Activated naive CD4-positive, alpha-beta T cell treated with anti-CD3 and anti-CD28 coated beads, Interleukin-2, amount 10 ng/mL, durations not matched to agents 7 days and 5 days (primary cell): Measurements from ENCODE around the gene ATRX.
"Not testable (repeated sequence)": the region's sequence is repeated elsewhere in the genome, so short reads cannot be mapped to it uniquely, and the experiment has no call there.

Experiments
- CTCF ChIA-PET: fragments of 350-600 bp; sonication (Branson Sonifier 250); formaldehyde crosslinking; loops from one replicate; lab custom pipeline; 2021; ENCODE audit warnings: antibody characterized with exemption; lab: Charles Lee
- DNase-seq: peaks from one replicate; pipeline ENCODE4 v3.0.0-alpha.2; 2020
- H3K27ac Mint-ChIP-seq: one replicate; pipeline ENCODE4 v1.8.0; 2021; ENCODE audit warnings: mild to moderate bottlenecking, moderate library complexity, mixed read lengths
- H3K27me3 Mint-ChIP-seq: one replicate; pipeline ENCODE4 v1.8.0; 2021; ENCODE audit warnings: mild to moderate bottlenecking, mixed read lengths
- H3K36me3 Mint-ChIP-seq: one replicate; pipeline ENCODE4 v1.8.0; 2021; ENCODE audit warnings: mixed read lengths
- H3K4me1 Mint-ChIP-seq: one replicate; pipeline ENCODE4 v1.8.0; 2021; ENCODE audit warnings: mixed read lengths
- H3K4me3 Mint-ChIP-seq: one replicate; pipeline ENCODE4 v1.8.0; 2021; ENCODE audit warnings: mild to moderate bottlenecking, moderate library complexity, mixed read lengths
- H3K9me3 Mint-ChIP-seq: one replicate; pipeline ENCODE4 v1.8.0; 2021; ENCODE audit warnings: mixed read lengths

ATRX gene

GRCh38 chrX:77527233-77528001 lies 258.6 kb downstream of the ATRX start:
- CTCF ChIA-PET: no interaction called here
- H3K4me1 Mint-ChIP-seq: peaks cover 3% of the 10 kb centered on the region
- peaks cover 43% of the 10 kb centered on the region for H3K36me3 Mint-ChIP-seq
- H3K27ac Mint-ChIP-seq: no peak overlapping the region
- H3K4me3 Mint-ChIP-seq: no peak overlapping the region
- peaks cover 10% of the 10 kb centered on the region for H3K9me3 Mint-ChIP-seq
- no peaks in the 10 kb centered on the region for H3K27me3 Mint-ChIP-seq
- no peak for DNase-seq

GRCh38 chrX:77519765-77520164 lies 266.3 kb downstream of the ATRX start:
- peaks cover 57% of the 10 kb centered on the region for H3K36me3 Mint-ChIP-seq
- no peak overlapping the region for H3K4me3 Mint-ChIP-seq
- H3K27ac Mint-ChIP-seq: no peak overlapping the region
- H3K27me3 Mint-ChIP-seq: no peaks in the 10 kb centered on the region
- peaks cover 2% of the 10 kb centered on the region for H3K9me3 Mint-ChIP-seq
- CTCF ChIA-PET: no interaction called here
- no peak for DNase-seq
- H3K4me1 Mint-ChIP-seq: no peaks in the 10 kb centered on the region

DNA sequence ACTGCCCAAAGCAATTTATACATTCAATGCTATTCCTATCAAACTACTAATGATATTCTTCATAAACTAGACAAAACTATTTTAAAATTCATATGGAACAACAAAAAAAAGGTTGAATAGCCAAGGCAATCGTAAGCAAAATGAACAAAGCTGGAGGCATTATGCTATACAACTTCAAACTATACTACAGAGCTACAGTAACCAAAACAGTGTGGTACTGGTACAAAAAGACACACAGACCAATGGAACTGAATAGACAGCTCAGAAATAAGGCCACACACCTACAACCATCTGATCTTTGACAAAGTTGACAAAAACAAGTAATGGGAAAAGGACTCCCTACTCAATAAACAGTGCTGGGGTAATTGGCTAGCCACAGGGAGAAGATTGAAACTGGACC lies 271.8 kb downstream of the ATRX start:
- H3K4me1 Mint-ChIP-seq: no peaks in the 10 kb centered on the region
- no peaks in the 10 kb centered on the region for H3K27me3 Mint-ChIP-seq
- H3K4me3 Mint-ChIP-seq: no peak overlapping the region
- no peak overlapping the region for H3K27ac Mint-ChIP-seq
- peaks cover 4% of the 10 kb centered on the region for H3K9me3 Mint-ChIP-seq
- CTCF ChIA-PET: no interaction called here
- DNase-seq: no peak
- peaks cover 74% of the 10 kb centered on the region for H3K36me3 Mint-ChIP-seq

- H3K9me3 Mint-ChIP-seq: peaks cover 4% of the 10 kb centered on the region
- no peak overlapping the region for H3K27ac Mint-ChIP-seq
- H3K4me1 Mint-ChIP-seq: no peaks in the 10 kb centered on the region
- CTCF ChIA-PET: no interaction called here
- no peaks in the 10 kb centered on the region for H3K27me3 Mint-ChIP-seq
- H3K36me3 Mint-ChIP-seq: peaks cover 52% of the 10 kb centered on the region
- no peak overlapping the region for H3K4me3 Mint-ChIP-seq
- no peak for DNase-seq
These were observed 276.0 kb downstream of the ATRX start for GRCh38 chrX:77510007-77510406.

- H3K27me3 Mint-ChIP-seq: no peaks in the 10 kb centered on the region
- no peak for DNase-seq
- no peaks in the 10 kb centered on the region for H3K9me3 Mint-ChIP-seq
- H3K4me1 Mint-ChIP-seq: no peaks in the 10 kb centered on the region
- CTCF ChIA-PET: no interaction called here
- H3K27ac Mint-ChIP-seq: no peak overlapping the region
- peaks cover 17% of the 10 kb centered on the region for H3K36me3 Mint-ChIP-seq
- no peak overlapping the region for H3K4me3 Mint-ChIP-seq
These were observed 280.8 kb downstream of the ATRX start for GRCh38 chrX:77505227-77505626.

DNA sequence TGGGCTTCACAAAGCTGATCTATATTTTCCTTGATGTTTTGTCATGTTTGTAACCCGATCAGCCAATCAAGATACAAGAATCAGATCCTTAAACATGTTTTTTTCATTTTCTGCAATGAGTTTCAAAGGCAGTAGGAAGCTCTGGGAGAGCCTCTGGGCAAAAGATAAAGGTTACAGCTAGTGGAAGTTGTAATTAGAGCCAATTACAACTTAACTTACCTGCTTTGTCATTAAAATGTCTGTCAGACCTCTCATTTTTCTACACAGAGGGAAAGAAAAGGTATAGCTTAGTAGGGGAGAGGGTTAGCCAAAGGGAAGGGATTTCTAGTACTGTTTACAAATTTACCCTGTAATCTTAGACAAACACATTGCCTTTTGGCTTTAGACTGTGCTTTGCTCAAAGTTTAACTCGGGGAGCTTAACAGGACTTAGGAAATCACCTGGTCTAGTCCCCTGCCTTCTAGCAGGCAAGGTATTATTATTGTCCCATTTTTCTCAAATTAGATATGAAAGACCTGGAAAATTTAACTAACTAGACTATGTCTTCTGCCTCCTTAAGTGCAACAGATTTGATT lies 283.0 kb downstream of the ATRX start:
- no peak overlapping the region for H3K4me3 Mint-ChIP-seq
- no peak for DNase-seq
- no peaks in the 10 kb centered on the region for H3K27me3 Mint-ChIP-seq
- H3K27ac Mint-ChIP-seq: no peak overlapping the region
- CTCF ChIA-PET: no interaction called here
- no peaks in the 10 kb centered on the region for H3K9me3 Mint-ChIP-seq
- peaks cover 9% of the 10 kb centered on the region for H3K36me3 Mint-ChIP-seq
- H3K4me1 Mint-ChIP-seq: no peaks in the 10 kb centered on the region

- CTCF ChIA-PET, H3K9me3 Mint-ChIP-seq, H3K27ac Mint-ChIP-seq, H3K27me3 Mint-ChIP-seq, H3K4me3 Mint-ChIP-seq, H3K4me1 Mint-ChIP-seq, H3K36me3 Mint-ChIP-seq, DNase-seq: not testable (repeated sequence)
These were observed 285.9 kb downstream of the ATRX start for GRCh38 chrX:77500164-77500563.

DNA sequence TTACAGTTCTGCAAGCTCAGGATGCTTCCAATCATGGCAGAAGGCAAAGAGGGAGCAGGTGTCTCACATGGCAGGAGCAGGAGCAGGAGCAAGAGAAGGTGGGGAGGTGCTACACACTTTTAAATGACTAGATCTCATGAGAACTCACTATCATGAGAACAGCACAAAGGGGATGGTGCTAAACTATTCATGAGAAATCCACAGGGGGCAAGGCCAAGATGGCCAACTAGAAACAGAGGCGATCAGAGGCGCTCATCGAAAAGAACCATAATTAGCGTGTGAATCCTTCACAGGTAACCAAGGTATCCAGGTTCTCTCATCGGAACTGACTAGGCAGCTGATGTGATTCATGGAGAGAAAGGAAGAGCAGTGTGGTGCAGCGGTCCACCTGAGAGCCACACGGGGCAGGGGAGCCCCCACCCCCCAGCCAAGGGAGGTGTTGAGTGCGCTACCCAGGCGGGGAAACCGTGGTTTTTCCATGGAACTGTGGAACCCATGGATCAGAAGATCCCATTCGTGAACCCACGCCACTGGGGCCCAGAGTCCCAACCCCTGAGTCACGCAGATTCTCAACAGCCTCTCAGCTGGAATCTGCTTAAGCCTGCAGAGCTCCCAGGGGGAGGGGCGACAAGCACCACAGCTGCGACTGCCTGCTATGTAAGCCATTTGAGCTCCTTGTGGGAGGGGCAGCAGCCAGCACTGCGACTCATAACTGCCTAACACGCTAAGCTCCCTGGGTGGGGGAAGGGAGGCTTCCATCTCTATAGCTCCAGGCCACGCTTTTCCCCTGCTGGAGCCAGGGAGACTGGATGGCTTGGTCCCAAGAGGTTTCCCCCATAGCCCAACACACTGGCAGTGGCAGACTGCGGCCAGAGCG lies 292.1 kb downstream of the ATRX start:
- H3K4me3 Mint-ChIP-seq: no peak overlapping the region
- CTCF ChIA-PET: no interaction called here
- H3K9me3 Mint-ChIP-seq: no peaks in the 10 kb centered on the region
- H3K27ac Mint-ChIP-seq: no peak overlapping the region
- no peaks in the 10 kb centered on the region for H3K4me1 Mint-ChIP-seq
- DNase-seq: no peak
- H3K27me3 Mint-ChIP-seq: peaks cover 9% of the 10 kb centered on the region
- H3K36me3 Mint-ChIP-seq: no peaks in the 10 kb centered on the region

DNA sequence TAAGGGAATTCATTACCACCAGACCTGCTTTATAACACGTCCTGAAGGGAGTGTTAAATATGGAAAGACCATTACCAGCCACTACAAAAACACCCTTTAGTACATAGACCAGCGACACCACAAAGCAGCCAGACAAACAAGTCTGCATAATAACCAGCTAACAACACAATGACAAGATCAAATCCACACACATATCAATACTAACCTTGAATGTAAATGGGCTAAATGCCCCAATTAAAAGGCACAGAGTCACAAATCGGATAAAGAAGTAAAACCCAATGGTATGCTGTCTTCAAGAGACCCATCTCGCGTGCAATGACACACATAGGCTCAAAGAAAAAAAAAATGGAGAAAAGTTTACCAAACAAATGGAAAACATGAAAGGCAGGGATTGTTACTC lies 302.0 kb downstream of the ATRX start:
- peaks cover 11% of the 10 kb centered on the region for H3K9me3 Mint-ChIP-seq
- H3K4me1 Mint-ChIP-seq: no peaks in the 10 kb centered on the region
- DNase-seq: no peak
- no peaks in the 10 kb centered on the region for H3K27me3 Mint-ChIP-seq
- no peaks in the 10 kb centered on the region for H3K36me3 Mint-ChIP-seq
- CTCF ChIA-PET: no interaction called here
- H3K4me3 Mint-ChIP-seq: no peak overlapping the region
- no peak overlapping the region for H3K27ac Mint-ChIP-seq

- Mint-ChIP-seq H3K4me3 (no peak overlapping the region), H3K27ac (no peak overlapping the region), H3K36me3 (no peaks in the 10 kb centered on the region), H3K27me3 (peaks cover under 1% of the 10 kb centered on the region), H3K9me3 (no peaks in the 10 kb centered on the region), H3K4me1 (no peaks in the 10 kb centered on the region)
- DNase-seq: no peak
- CTCF ChIA-PET: no interaction called here
These were observed 330.6 kb downstream of the ATRX start for GRCh38 chrX:77455437-77455836.
